Stimulated activated CD4-positive, alpha-beta T cell treated with anti-CD3 and anti-CD28 coated beads, Interleukin-12 subunit alpha, Interleukin-12 subunit beta, amount 100 ng/mL, for 4 hours (primary cell): ENCODE results near the gene SPATA20.

Source experiments
- DNase-seq: peaks from one replicate; pipeline ENCODE4 v3.0.0-alpha.2; 2020

The SPATA20 gene

GRCh38 chr17:50581316-50581715 is 34.3 kb downstream of the SPATA20 start:
- no peak for DNase-seq

- no peak for DNase-seq
Observed at GRCh38 chr17:50582741-50583140, 35.8 kb downstream of the SPATA20 start.

GRCh38 chr17:50583641-50584040 is 36.7 kb downstream of the SPATA20 start:
- DNase-seq: no peak

- no peak for DNase-seq
Observed at GRCh38 chr17:50584116-50584515, 37.1 kb downstream of the SPATA20 start.

GRCh38 chr17:50584749-50585148 is 37.8 kb downstream of the SPATA20 start:
- DNase-seq: no peak

- DNase-seq: no peak
Observed at GRCh38 chr17:50585346-50585745, 38.4 kb downstream of the SPATA20 start.

- no peak for DNase-seq
Observed at GRCh38 chr17:50585891-50586290, 38.9 kb downstream of the SPATA20 start.

GRCh38 chr17:50586421-50587247 is 39.7 kb downstream of the SPATA20 start:
- DNase-seq: no peak

- no peak for DNase-seq
Observed at GRCh38 chr17:50587571-50587970, 40.6 kb downstream of the SPATA20 start.

- no peak for DNase-seq
Observed at GRCh38 chr17:50588391-50589049, 41.5 kb downstream of the SPATA20 start.

GRCh38 chr17:50589095-50589705 is 42.2 kb downstream of the SPATA20 start:
- DNase-seq: no peak

GRCh38 chr17:50590946-50591737 is 44.2 kb downstream of the SPATA20 start:
- no peak for DNase-seq

- DNase-seq: no peak
Observed at GRCh38 chr17:50593321-50593720, 46.3 kb downstream of the SPATA20 start.

- DNase-seq: no peak
Observed at GRCh38 chr17:50594128-50594823, 47.3 kb downstream of the SPATA20 start.

- no peak for DNase-seq
Observed at GRCh38 chr17:50594892-50595291, 47.9 kb downstream of the SPATA20 start.

- no peak for DNase-seq
Observed at GRCh38 chr17:50596191-50597037, 49.4 kb downstream of the SPATA20 start.

- DNase-seq: no peak
Observed at GRCh38 chr17:50598487-50598886, 51.5 kb downstream of the SPATA20 start.

GRCh38 chr17:50599606-50600005 is 52.6 kb downstream of the SPATA20 start:
- DNase-seq: no peak

- no peak for DNase-seq
Observed at GRCh38 chr17:50601823-50602375, 54.9 kb downstream of the SPATA20 start.

GRCh38 chr17:50602836-50603235 is 55.9 kb downstream of the SPATA20 start:
- no peak for DNase-seq

- no peak for DNase-seq
Observed at GRCh38 chr17:50603340-50603739, 56.4 kb downstream of the SPATA20 start.
